ENCODE results near the gene LAMC3.
"Not testable (repeated sequence)": the region's sequence is repeated elsewhere in the genome, so short reads cannot be mapped to it uniquely, and the experiment has no call there.

LAMC3 gene

GRCh38 chr9:130992682-130993032 is 16.3 kb upstream of the LAMC3 start:
- DNase-seq, result no peak

- DNase-seq, result no peak
Measured at GRCh38 chr9:130993303-130994030, 15.5 kb upstream of the LAMC3 start.

GRCh38 chr9:130994135-130995085 is 14.6 kb upstream of the LAMC3 start:
- DNase-seq, result no peak

GRCh38 chr9:130995086-130996011 is 13.6 kb upstream of the LAMC3 start:
- DNase-seq, result no peak

GRCh38 chr9:130996205-130996604 is 12.8 kb upstream of the LAMC3 start:
- no peak for DNase-seq

GRCh38 chr9:130996676-130997394 is 12.1 kb upstream of the LAMC3 start:
- DNase-seq, result no peak

GRCh38 chr9:130997395-130997684 is 11.6 kb upstream of the LAMC3 start:
- no peak for DNase-seq

GRCh38 chr9:130997925-130998596 is 10.9 kb upstream of the LAMC3 start:
- DNase-seq, result peak; percentile 42

- DNase-seq, result no peak
Measured at GRCh38 chr9:130998597-130999244, 10.3 kb upstream of the LAMC3 start.

GRCh38 chr9:130999245-130999623 is 9.7 kb upstream of the LAMC3 start:
- no peak for DNase-seq

- DNase-seq, result not testable (repeated sequence)
Measured at GRCh38 chr9:131000526-131000925, 8.4 kb upstream of the LAMC3 start.

GRCh38 chr9:131001021-131001420 is 8.0 kb upstream of the LAMC3 start:
- no peak for DNase-seq

- DNase-seq, result no peak
Measured at GRCh38 chr9:131001990-131002389, 7.0 kb upstream of the LAMC3 start.

- DNase-seq, result no peak
Measured at GRCh38 chr9:131006601-131007000, 2.4 kb upstream of the LAMC3 start.

- no peak for DNase-seq
Measured at GRCh38 chr9:131008086-131008485, 888 bp upstream of the LAMC3 start.

GRCh38 chr9:131008563-131008908 is 438 bp upstream of the LAMC3 start:
- no peak for DNase-seq

GRCh38 chr9:131010482-131011273 is 1.7 kb downstream of the LAMC3 start:
- DNase-seq, result no peak

GRCh38 chr9:131011274-131012022 is 2.5 kb downstream of the LAMC3 start:
- DNase-seq, result no peak

GRCh38 chr9:131012023-131012334 is 3.0 kb downstream of the LAMC3 start:
- DNase-seq, result no peak

- DNase-seq, result no peak
Measured at GRCh38 chr9:131012396-131012917, 3.5 kb downstream of the LAMC3 start.

Measured in NCI-H1694 (cell line).